ENCODE measurements around the gene STAT3. TPM values are rescaled to one million over a fixed set of nuclear protein-coding genes. Genes with fewer than 3 reads are reported as not detected.

Gene STAT3
- total and polyA plus RNA-seq, 2 of the 13 experiments (the other 11 are each of a cell fraction or from before 2014, with no cell fraction given) = 61.8 to 62.4 TPM

DNA sequence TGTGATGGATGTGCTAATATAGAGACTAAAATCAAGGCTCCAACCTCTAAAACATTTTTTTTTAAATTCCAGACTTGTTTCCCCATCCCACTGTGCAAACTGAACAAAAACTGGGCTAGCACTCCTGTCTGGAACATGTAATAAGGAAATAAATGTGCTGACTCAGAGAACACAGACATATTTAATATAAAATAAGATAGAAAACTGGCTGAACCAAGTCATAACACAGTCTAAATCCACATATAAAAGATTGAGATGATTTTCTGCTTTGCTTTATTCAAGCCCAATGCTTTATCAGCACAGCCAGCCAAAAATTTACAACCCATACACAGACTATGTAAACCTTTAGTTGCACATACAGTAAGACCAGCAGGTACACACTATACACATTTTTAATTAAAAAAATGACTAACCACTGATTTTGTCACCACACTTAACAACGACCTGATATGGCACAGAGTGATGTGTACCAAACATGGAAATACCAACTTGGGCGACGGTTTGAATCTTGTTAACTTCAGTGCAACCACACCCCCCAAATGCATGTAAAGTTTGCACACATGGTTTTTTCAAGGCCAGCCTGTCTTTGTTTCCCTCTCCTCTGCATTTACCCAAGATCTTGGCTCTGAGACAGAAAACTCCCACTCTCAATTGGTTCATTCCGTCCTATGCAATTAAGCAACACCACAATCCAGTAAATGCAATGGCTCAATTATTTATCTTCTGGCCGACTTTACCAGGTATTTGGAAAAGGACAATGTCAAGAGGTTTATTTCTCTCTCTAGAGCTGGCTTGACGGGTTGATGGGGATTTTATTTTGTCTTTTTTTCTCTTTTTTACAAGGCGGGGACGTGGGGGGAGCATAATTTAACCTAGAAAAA, 1.2 kb downstream of the STAT3 start (continued):
- TF ChIP-seq, protein P1, sequence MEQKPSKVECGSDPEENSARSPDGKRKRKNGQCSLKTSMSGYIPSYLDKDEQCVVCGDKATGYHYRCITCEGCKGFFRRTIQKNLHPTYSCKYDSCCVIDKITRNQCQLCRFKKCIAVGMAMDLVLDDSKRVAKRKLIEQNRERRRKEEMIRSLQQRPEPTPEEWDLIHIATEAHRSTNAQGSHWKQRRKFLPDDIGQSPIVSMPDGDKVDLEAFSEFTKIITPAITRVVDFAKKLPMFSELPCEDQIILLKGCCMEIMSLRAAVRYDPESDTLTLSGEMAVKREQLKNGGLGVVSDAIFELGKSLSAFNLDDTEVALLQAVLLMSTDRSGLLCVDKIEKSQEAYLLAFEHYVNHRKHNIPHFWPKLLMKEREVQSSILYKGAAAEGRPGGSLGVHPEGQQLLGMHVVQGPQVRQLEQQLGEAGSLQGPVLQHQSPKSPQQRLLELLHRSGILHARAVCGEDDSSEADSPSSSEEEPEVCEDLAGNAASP (CRISPR knock-in tag; IDR thresholded peaks at IDR 0.05; ENCODE audit: borderline replicate concordance) = no peak
- TF ChIP-seq KDM6A (CRISPR knock-in tag; IDR thresholded peaks at IDR 0.05; ENCODE audit: low read depth) = 0 out of 2 replicates have a peak, but pooled peaks have one; percentile 10
- TF ChIP-seq ZNF354B (CRISPR knock-in tag; IDR thresholded peaks at IDR 0.05) = no peak
- no peak for TF ChIP-seq ZNF260 (CRISPR knock-in tag; IDR thresholded peaks at IDR 0.05; ENCODE audit: borderline replicate concordance, low read depth)
- no peak for TF ChIP-seq PHF8 (CRISPR knock-in tag; IDR thresholded peaks at IDR 0.05)
- TF ChIP-seq RXRB (CRISPR knock-in tag; IDR thresholded peaks at IDR 0.05; ENCODE audit: borderline replicate concordance) = peak; percentile 30; the same call in 1 of the 2 replicates
- no peak for TF ChIP-seq ZSCAN30 (CRISPR knock-in tag; IDR thresholded peaks at IDR 0.05)
- no peak for TF ChIP-seq MBD4 (IDR thresholded peaks at IDR 0.05; ENCODE audit: borderline replicate concordance, low read length)
- no peak for TF ChIP-seq ZNF816 (CRISPR knock-in tag; IDR thresholded peaks at IDR 0.05; ENCODE audit: borderline replicate concordance)
- TF ChIP-seq BRD4 (CRISPR knock-in tag; IDR thresholded peaks at IDR 0.05) = no peak
- TF ChIP-seq, protein P2, sequence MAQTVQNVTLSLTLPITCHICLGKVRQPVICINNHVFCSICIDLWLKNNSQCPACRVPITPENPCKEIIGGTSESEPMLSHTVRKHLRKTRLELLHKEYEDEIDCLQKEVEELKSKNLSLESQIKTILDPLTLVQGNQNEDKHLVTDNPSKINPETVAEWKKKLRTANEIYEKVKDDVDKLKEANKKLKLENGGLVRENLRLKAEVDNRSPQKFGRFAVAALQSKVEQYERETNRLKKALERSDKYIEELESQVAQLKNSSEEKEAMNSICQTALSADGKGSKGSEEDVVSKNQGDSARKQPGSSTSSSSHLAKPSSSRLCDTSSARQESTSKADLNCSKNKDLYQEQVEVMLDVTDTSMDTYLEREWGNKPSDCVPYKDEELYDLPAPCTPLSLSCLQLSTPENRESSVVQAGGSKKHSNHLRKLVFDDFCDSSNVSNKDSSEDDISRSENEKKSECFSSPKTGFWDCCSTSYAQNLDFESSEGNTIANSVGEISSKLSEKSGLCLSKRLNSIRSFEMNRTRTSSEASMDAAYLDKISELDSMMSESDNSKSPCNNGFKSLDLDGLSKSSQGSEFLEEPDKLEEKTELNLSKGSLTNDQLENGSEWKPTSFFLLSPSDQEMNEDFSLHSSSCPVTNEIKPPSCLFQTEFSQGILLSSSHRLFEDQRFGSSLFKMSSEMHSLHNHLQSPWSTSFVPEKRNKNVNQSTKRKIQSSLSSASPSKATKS (CRISPR knock-in tag; IDR thresholded peaks at IDR 0.05) = no peak
- TF ChIP-seq SRSF4 (IDR thresholded peaks at IDR 0.05; ENCODE audit: low read depth, low read length, poor library complexity, severe bottlenecking) = no peak
- TF ChIP-seq ZNF367 (CRISPR knock-in tag; IDR thresholded peaks at IDR 0.05; ENCODE audit: borderline replicate concordance) = 0 out of 2 replicates have a peak, but pooled peaks have one; percentile 54
- TF ChIP-seq ATF7 (IDR thresholded peaks at IDR 0.05) = no peak
- no peak for TF ChIP-seq ATF7 (CRISPR knock-in tag; IDR thresholded peaks at IDR 0.05)
- no peak for TF ChIP-seq ZBTB3 (CRISPR knock-in tag; IDR thresholded peaks at IDR 0.05; ENCODE audit: borderline replicate concordance, low read depth)
- TF ChIP-seq SP1 (IDR thresholded peaks at IDR 0.05) = no peak
- TF ChIP-seq SP1 (CRISPR knock-in tag; IDR thresholded peaks at IDR 0.05) = no peak
- TF ChIP-seq RBFOX2 (IDR thresholded peaks at IDR 0.05; ENCODE audit: low read depth, low read length) = 0 out of 2 replicates have a peak, but pooled peaks have one; percentile 29
- TF ChIP-seq, protein P3, sequence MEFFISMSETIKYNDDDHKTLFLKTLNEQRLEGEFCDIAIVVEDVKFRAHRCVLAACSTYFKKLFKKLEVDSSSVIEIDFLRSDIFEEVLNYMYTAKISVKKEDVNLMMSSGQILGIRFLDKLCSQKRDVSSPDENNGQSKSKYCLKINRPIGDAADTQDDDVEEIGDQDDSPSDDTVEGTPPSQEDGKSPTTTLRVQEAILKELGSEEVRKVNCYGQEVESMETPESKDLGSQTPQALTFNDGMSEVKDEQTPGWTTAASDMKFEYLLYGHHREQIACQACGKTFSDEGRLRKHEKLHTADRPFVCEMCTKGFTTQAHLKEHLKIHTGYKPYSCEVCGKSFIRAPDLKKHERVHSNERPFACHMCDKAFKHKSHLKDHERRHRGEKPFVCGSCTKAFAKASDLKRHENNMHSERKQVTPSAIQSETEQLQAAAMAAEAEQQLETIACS (CRISPR knock-in tag; IDR thresholded peaks at IDR 0.05) = no peak
- TF ChIP-seq ZSCAN29 (CRISPR knock-in tag; conservative IDR thresholded peaks at IDR 0.05) = no peak
- TF ChIP-seq NBN (conservative IDR thresholded peaks at IDR 0.05) = no peak
- TF ChIP-seq ZNF12 (CRISPR knock-in tag; IDR thresholded peaks at IDR 0.05) = no peak
- TF ChIP-seq ZNF160 (CRISPR knock-in tag; IDR thresholded peaks at IDR 0.05) = no peak
- TF ChIP-seq EEA1 (CRISPR knock-in tag; IDR thresholded peaks at IDR 0.05; ENCODE audit: borderline replicate concordance) = no peak
- no peak for TF ChIP-seq TCF12 (IDR thresholded peaks at IDR 0.05)
- TF ChIP-seq TCF12 (CRISPR knock-in tag; IDR thresholded peaks at IDR 0.05) = no peak
- no peak for TF ChIP-seq HIVEP1 (CRISPR knock-in tag; IDR thresholded peaks at IDR 0.05)
